Erythroblast (primary cell): ENCODE results near the gene FAM81A.

Experiments
- GATA1 ChIP-seq: IDR thresholded peaks from 2 replicates; pipeline ENCODE4 v1.6.1; 2011; ENCODE audit warnings: low read depth, mild to moderate bottlenecking, control low read depth, low read length, moderate library complexity
- POLR2A ChIP-seq: IDR thresholded peaks from 2 replicates; pipeline ENCODE4 v1.6.1; 2011; ENCODE audit warnings: mild to moderate bottlenecking, low read length

- TF ChIP-seq POLR2A (no peak), GATA1 (no peak)
Measured at GRCh38 chr15:59443341-59444072, 5.5 kb downstream of the FAM81A start.
